IMR-90 (cell line): ENCODE measurements around the gene RASGRF2.

Source experiments
- CEBPB ChIP-seq: IDR thresholded peaks from 2 replicates; pipeline ENCODE4 v1.6.1; 2012; ENCODE audit warnings: low read depth, low read length, improper control_type of control experiment
- RAD21 ChIP-seq: IDR thresholded peaks from 2 replicates; pipeline ENCODE4 v1.6.1; 2012; ENCODE audit warnings: low read length, improper control_type of control experiment

DNA sequence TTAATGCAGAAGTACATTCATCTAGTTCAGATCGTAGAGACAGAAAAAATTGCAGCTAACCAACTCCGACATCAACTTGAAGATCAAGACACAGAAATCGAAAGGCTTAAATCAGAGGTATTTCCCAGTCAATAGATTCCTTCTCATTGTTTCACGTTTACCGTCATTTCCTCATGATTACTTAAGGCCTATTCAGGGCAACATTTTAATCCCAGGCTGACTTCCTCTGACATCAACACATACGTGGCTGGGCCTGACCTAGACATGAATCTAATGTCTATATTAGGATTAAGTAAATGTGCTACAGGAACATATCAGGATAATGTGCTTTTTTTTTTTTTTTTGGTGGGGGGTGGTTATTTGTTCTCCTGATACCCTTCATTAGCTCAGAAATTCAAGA lies 107.9 kb downstream of the RASGRF2 start:
- TF ChIP-seq RAD21 (no peak), CEBPB (no peak)
